Nucleus accumbens (tissue), 56 donors: Measurements from ENCODE around the gene TP53TG5.

ENCODE experiments used
- DNase-seq, 56 donors: peaks; one replicate each; lab custom pipeline; 2025; lab: John Stamatoyannopoulos, UW

TP53TG5 gene

DNA sequence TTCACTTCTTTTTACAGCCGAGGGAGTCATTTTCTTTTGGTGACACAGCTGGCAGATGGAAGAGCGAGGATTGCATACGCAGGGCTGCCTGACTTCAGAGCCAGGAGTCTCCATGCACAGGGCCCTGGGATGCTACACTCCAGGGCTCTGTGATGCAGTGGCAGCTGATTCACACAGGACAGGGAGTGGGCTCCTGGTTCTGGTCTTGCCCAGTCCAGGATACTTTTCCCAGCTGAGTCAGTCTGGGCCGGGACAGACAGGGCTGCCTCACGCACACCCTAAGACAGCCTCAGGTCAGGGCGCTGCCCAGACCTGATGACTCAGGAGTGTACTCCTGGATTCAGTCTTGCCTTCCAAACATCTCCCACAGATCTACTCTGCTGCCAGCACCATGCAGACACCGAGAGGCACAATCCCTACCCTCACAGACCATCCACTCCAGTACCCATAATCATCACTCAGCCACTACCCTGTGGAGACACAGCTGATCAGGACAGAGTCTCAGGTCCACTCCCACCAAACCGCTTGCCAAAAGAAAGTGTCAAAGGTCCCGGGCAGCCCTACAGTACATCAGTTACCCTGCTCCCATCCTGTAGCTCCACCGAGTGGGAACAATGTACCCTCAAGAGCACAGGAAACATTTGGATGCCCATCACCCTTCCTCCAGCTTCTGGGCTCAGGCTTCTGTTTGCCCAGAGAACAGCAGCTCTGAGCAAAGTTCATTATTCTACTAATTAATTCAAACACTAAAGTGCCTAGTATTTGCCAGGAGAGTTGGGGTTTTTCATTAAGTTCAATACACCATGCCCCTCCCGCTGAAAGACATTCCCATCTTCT is 41.4 kb downstream of the TP53TG5 start:
- peak in 18 of 56 donors; percentile 4 to 48 (median 29) for DNase-seq

DNA sequence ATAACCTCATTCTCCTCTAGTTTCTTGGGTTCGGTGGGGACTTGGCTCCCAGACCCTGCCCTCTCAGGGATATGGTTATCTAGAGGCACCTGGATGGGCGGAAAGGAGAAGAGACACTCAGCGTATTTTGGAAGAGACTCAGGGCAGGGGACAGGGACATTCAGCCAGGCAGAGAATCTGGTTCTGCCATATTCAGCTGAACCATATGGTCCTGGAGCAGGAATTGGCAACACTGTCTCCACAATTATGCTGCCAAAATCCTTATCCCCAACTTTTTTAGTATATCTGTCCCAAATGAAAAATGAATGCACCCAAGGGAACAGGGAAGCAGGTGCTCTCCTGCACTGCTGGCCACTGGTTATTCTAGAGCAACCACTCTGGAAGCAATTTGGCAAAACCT is 47.6 kb downstream of the TP53TG5 start:
- DNase-seq, result no peak

DNA sequence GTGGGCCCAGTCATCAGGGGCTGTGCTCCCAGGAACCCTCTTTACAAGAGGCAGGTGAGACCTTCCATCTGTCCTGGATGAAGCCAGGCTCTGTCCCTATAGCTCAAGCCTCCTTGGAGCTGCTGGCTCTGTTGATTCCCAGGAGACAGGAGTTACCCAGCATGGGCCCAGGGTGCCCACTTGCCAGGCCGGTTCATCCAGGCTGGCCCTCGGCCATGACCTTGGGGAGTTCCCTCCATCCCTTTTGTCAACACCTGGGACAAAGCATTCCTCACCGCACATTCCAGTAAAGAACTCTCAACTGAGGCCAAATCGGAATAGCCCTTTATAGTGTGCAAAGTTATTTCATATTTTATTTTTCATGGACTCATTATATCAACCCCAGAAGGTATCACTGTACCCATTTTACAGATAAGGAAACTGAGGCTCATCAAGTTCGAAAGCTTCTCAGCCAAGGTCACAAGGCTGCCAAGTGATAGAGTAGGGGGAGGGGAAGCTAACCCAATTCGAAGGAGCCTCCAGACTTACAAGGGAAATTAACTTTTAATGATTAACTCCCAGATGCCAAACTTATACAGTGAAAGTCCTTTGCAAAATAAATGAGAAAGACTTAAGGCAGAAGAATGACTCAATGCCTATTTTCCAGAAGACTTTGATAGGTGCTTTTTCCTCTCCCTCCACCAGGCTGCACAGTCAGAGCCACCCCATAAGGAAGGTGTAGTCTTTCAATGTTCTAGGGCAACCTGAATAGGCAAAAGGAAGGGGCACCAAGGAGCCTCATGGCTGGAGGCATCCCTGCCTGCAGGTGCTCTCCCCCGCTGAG is 48.4 kb downstream of the TP53TG5 start:
- no peak for DNase-seq

GRCh38 chr20:45328451-45328850 is 49.7 kb downstream of the TP53TG5 start:
- no peak for DNase-seq

DNA sequence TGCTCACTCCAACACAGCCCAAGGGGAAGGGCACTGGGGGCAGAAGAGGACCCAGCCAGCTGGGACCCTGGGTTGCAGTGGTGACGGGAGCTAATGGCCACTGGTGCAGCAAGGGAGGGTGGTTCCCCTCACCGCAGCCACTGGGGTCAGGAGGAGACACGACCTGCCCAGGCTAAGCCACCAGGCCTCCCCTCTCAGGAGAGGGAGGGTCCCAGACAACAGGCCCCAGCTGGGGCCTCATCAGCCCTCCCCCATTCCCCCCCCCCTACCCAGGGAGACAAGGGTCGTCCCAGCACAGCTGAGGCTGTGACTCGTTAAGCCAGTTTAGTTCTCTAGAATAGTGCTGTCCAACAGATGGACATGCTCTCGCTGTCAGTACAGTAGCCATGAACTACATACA is 52.8 kb downstream of the TP53TG5 start:
- DNase-seq, result no peak

- DNase-seq, result no peak
Observed at GRCh38 chr20:45323731-45324130, 54.4 kb downstream of the TP53TG5 start.

DNA sequence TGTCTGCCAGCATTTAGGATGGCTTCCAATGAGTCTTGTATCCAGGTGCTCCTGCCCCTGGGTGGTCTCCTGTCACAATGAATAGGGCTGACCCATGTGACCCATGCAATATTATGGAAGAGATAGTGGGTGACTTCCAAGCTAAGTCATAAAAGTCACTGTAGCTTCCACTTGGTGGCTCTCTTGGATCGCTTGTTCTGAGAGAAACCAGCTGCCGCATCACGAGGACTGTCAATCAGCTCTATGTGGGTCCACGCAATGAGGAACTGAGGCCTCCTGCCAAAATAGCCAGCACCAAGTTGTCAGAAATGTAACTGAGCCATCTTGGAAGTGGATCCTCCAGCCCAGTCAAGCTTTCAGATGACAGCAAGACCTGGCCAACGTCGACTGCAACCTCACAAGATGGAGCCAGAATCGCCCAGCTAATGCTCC is 55.2 kb downstream of the TP53TG5 start:
- peak in 43 of 56 donors; percentile 6 to 71 (median 38) for DNase-seq
